Natural killer cell treated with Interleukin-12 subunit alpha and Interleukin-12 subunit beta and Interleukin-15 and Interleukin-18, amount 100 ng/mL, for 72 hours (primary cell): ENCODE data around the gene KIRREL3. TPM values are rescaled to one million over a fixed set of nuclear protein-coding genes. Genes with fewer than 3 reads are reported as not detected.

Experiments used
- ATAC-seq, 2 donors: fragments of 150-1000 bp; cut with Tn5 transposase in 1 of 2; sonication (Bioruptor Pico), chemical (Tn5 transposase) in 1 of 2; 2 replicates each; pipeline ENCODE4 v1.10.0; 2021
- DNase-seq: peaks from one replicate; pipeline ENCODE4 v3.0.0; 2022; ENCODE audit warnings: low spot score
- H3K27ac Mint-ChIP-seq, 2 donors: 1 replicate in 1 of 2; 2 replicates in 1 of 2; pipeline ENCODE4 v1.8.0; 2022; ENCODE audit warnings: mixed read lengths in 2 of 2, mild to moderate bottlenecking in 1 of 2, moderate library complexity in 1 of 2
- H3K27me3 Mint-ChIP-seq, 2 donors: 1 replicate in 1 of 2; 2 replicates in 1 of 2; pipeline ENCODE4 v1.8.0; 2022; ENCODE audit warnings: mixed read lengths in 2 of 2
- H3K36me3 Mint-ChIP-seq: one replicate; pipeline ENCODE4 v1.8.0; 2022; ENCODE audit warnings: mixed read lengths
- H3K4me1 Mint-ChIP-seq, 2 donors: 1 replicate in 1 of 2; 2 replicates in 1 of 2; pipeline ENCODE4 v1.8.0; 2022; ENCODE audit warnings: low read depth in 2 of 2, mixed read lengths in 2 of 2, mild to moderate bottlenecking in 1 of 2
- H3K4me3 Mint-ChIP-seq: one replicate; pipeline ENCODE4 v1.8.0; 2022; ENCODE audit warnings: mixed read lengths
- H3K9me3 Mint-ChIP-seq: 2 replicates; pipeline ENCODE4 v1.8.0; 2022; ENCODE audit warnings: mixed read lengths
- total RNA-seq, 2 donors: library from RNA; stranded (reverse); gene quantifications; one replicate each; pipeline ENCODE4 v1.2.3, GENCODE V29; 2022

KIRREL3 gene
- total RNA-seq, 2 donors from 2014 or later = not detected

DNA sequence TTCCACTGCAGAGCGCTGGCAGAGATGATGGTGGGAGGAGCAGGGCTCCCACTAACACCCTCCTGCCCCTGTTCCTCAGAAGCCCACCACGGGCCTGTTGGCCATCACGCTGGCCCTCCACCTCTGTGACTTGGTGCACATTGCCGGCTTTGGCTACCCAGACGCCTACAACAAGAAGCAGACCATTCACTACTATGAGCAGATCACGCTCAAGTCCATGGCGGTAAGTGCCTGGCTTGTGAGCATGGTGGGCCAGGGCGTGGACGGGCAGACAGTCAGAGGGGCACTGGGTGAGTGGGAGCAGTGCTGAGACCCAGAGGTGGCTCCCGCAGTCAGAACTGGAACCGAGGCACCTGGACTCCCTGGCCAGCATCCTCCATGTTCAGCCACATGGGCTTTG lies 587.1 kb downstream of the KIRREL3 start:
- DNase-seq (no peak), ATAC-seq (no peak)
- Mint-ChIP-seq H3K36me3 (peaks cover 6% of the 10 kb centered on the region), H3K27ac (no peak overlapping the region), H3K4me1 (peaks cover 7 to 8% of the 10 kb centered on the region in 2 donors), H3K9me3 (no peaks in the 10 kb centered on the region), H3K27me3 (no peaks in the 10 kb centered on the region), H3K4me3 (no peak overlapping the region)

- no peak overlapping the region for H3K27ac Mint-ChIP-seq
- H3K27me3 Mint-ChIP-seq = no peaks in the 10 kb centered on the region
- no peak for DNase-seq
- no peak overlapping the region for H3K4me3 Mint-ChIP-seq
- peaks cover 7 to 8% of the 10 kb centered on the region in 2 donors for H3K4me1 Mint-ChIP-seq
- ATAC-seq = no peak
- peaks cover 6% of the 10 kb centered on the region for H3K36me3 Mint-ChIP-seq
- no peaks in the 10 kb centered on the region for H3K9me3 Mint-ChIP-seq
Observed at GRCh38 chr11:126411971-126412381, 588.6 kb downstream of the KIRREL3 start.

GRCh38 chr11:126410649-126411048 lies 589.9 kb downstream of the KIRREL3 start:
- peaks cover 0 to under 1% of the 10 kb centered on the region in 2 donors for H3K4me1 Mint-ChIP-seq
- DNase-seq = no peak
- ATAC-seq = no peak

DNA sequence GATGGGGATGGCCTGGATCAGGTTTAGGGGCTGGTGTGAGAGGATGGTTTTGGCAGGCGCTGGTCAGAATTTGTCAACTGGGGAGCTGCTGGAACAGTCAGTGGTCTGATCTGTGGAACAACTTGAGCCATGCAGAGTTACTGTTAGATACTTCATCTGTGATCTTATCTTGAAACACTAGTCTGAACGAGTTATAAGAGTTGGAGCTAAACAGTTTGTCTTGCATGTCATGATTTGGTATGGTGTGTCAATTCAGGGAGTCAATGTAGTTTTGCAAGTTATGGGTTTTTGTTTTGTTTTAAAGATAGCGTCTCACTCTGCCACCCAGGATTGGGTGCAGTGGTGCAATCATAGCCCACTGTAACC lies 591.0 kb downstream of the KIRREL3 start:
- H3K27ac Mint-ChIP-seq = peak overlapping the region in 1 of 2 donors; percentile 22

More at GRCh38 chr11:126410649-126411048, 589.9 kb downstream of the KIRREL3 start:
- Mint-ChIP-seq H3K27ac (peak overlapping the region in 1 of 2 donors; percentile 8), H3K4me3 (no peak overlapping the region), H3K36me3 (peaks cover 6% of the 10 kb centered on the region), H3K9me3 (no peaks in the 10 kb centered on the region), H3K27me3 (no peaks in the 10 kb centered on the region)

GRCh38 chr11:126408901-126409619 lies 591.5 kb downstream of the KIRREL3 start:
- Mint-ChIP-seq H3K4me3 (no peak overlapping the region), H3K27me3 (no peaks in the 10 kb centered on the region), H3K27ac (peak overlapping the region in 1 of 2 donors; percentile 22), H3K4me1 (peaks cover 0 to 5% of the 10 kb centered on the region in 2 donors), H3K9me3 (no peaks in the 10 kb centered on the region), H3K36me3 (peaks cover 6% of the 10 kb centered on the region)
- ATAC-seq (no peak), DNase-seq (no peak)

More for the DNA sequence above, 591.0 kb downstream of the KIRREL3 start:
- H3K36me3 Mint-ChIP-seq = peaks cover 6% of the 10 kb centered on the region
- peaks cover 0 to 2% of the 10 kb centered on the region in 2 donors for H3K4me1 Mint-ChIP-seq
- H3K4me3 Mint-ChIP-seq = no peak overlapping the region
- H3K9me3 Mint-ChIP-seq = no peaks in the 10 kb centered on the region
- DNase-seq (no peak), ATAC-seq (no peak)
- H3K27me3 Mint-ChIP-seq = no peaks in the 10 kb centered on the region

DNA sequence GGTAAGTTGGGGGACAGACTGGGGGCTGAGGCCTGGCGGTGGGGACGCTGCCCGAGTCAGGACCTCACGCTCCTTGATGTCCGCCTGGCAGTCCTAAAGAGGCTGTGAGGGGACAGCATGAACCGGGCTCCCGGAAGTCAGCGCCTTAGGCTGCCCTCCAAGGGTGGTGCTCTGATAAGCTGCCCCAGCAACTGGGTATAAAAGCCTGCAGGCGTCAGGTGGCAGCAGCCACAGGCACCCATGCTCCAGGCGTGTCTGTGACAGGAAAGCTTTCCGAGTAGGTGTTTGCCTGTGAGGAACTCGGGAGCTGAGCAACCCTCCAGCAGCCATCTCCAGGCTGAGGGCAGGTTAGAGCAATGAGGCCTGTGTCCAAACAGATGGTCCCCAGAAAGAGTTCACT lies 592.1 kb downstream of the KIRREL3 start:
- Mint-ChIP-seq H3K27me3 (no peaks in the 10 kb centered on the region), H3K4me3 (no peak overlapping the region), H3K4me1 (peaks cover 4 to 8% of the 10 kb centered on the region in 2 donors), H3K27ac (no peak overlapping the region), H3K36me3 (peaks cover 6% of the 10 kb centered on the region), H3K9me3 (no peaks in the 10 kb centered on the region)
- no peak for DNase-seq
- no peak for ATAC-seq

- DNase-seq (no peak), ATAC-seq (peak in 1 of 2 donors; percentile 11)
- Mint-ChIP-seq H3K4me3 (no peak overlapping the region), H3K27ac (no peak overlapping the region), H3K36me3 (peaks cover 6% of the 10 kb centered on the region), H3K27me3 (no peaks in the 10 kb centered on the region), H3K4me1 (peaks cover 5 to 14% of the 10 kb centered on the region in 2 donors), H3K9me3 (no peaks in the 10 kb centered on the region)
Observed at GRCh38 chr11:126407682-126408288, 592.8 kb downstream of the KIRREL3 start.

- peaks cover 5 to 14% of the 10 kb centered on the region in 2 donors for H3K4me1 Mint-ChIP-seq
- H3K27me3 Mint-ChIP-seq = no peaks in the 10 kb centered on the region
- H3K27ac Mint-ChIP-seq = no peak overlapping the region
- no peak for DNase-seq
- ATAC-seq = no peak
- peaks cover 6% of the 10 kb centered on the region for H3K36me3 Mint-ChIP-seq
- H3K4me3 Mint-ChIP-seq = no peak overlapping the region
- H3K9me3 Mint-ChIP-seq = no peaks in the 10 kb centered on the region
Observed at GRCh38 chr11:126407101-126407521, 593.5 kb downstream of the KIRREL3 start.

DNA sequence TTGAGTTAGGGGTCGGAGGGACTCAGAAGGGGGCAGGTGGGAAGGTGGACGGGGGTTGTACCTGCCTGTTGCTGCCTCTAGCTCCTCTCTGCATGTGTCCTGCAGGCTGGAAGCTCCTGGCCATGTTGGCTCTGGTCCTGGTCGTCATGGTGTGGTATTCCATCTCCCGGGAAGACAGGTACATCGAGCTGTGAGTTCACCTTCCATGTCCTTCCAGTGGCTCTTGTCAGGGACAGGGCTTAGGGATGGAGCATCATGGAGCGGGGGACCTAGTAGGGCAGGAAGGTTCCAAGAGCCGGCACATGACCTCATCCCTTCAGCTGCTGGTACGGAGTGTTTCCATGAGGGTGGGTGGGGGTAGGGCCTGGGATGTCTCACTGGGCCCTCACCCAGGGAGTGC lies 594.2 kb downstream of the KIRREL3 start:
- DNase-seq (no peak), ATAC-seq (no peak)
- Mint-ChIP-seq H3K9me3 (no peaks in the 10 kb centered on the region), H3K4me1 (peaks cover 11 to 19% of the 10 kb centered on the region in 2 donors), H3K27ac (no peak overlapping the region), H3K36me3 (peaks cover 6% of the 10 kb centered on the region), H3K27me3 (no peaks in the 10 kb centered on the region), H3K4me3 (no peak overlapping the region)

DNA sequence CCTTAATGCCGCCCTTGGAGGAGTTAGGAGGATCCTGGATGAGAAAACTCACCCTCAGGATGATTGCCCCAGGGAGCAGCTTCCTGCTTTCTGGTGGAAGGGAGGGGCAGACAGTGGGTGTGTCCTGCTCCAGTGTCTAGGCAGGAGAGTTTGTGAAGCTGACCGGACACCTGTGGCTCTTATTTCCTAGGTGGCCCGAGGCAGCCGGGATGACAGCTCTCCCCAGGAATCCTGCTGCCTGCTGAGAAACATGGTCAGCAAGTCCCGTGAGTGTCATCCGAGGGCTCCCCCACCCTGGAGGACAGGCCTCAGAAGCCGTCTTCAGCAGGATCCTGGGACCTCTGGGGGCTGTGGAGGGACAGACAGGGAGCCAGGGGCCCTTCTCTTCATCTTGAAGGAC lies 594.7 kb downstream of the KIRREL3 start:
- Mint-ChIP-seq H3K27me3 (no peaks in the 10 kb centered on the region), H3K4me1 (peaks cover 12 to 20% of the 10 kb centered on the region in 2 donors), H3K9me3 (no peaks in the 10 kb centered on the region), H3K27ac (no peak overlapping the region), H3K4me3 (no peak overlapping the region), H3K36me3 (peaks cover 6% of the 10 kb centered on the region)
- DNase-seq (no peak), ATAC-seq (no peak)

DNA sequence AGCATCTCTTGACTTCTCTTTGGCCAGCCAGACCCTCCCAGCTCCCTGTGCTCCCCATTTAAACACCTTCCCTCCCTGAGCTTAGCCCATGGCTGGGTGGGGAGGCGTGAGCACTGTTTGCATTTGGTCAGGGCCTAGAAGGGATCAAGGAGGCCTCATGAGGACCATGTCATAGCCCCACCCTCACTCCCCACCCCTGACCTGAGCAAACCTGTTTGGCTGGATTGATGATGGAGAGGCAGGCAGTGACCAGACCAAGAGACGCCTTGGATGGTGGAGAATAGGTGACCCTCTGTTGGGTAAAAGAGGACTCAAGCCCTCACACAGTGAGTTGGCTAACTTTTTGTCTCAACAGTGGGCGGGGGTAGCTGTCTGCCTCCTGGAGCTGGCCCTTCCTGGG lies 595.2 kb downstream of the KIRREL3 start:
- no peaks in the 10 kb centered on the region for H3K27me3 Mint-ChIP-seq
- H3K4me1 Mint-ChIP-seq = peaks cover 17 to 26% of the 10 kb centered on the region in 2 donors
- H3K4me3 Mint-ChIP-seq = no peak overlapping the region
- no peak overlapping the region for H3K27ac Mint-ChIP-seq
- ATAC-seq = no peak
- H3K9me3 Mint-ChIP-seq = no peaks in the 10 kb centered on the region
- DNase-seq = no peak
- peaks cover 6% of the 10 kb centered on the region for H3K36me3 Mint-ChIP-seq

DNA sequence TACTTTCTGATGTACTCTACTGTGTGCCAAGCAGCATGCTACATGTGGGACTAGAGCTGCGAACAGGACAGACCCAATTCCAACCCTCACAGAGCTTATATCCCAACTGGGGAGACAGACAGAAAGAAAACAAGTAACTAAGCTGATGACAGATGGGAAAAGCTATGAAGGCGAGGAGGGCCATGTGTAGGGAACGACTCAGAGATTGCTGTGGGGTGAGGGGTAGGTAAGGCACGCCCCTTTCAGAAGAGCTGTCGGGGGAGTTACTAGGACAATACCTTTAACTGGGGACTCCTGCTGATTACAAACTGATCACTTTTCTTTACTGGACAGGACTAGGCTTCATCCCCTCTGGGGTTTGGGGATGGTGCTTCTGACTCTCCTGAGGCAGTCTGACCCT lies 596.2 kb downstream of the KIRREL3 start:
- H3K27ac Mint-ChIP-seq = peak overlapping the region in 1 of 2 donors; percentile 12
- H3K36me3 Mint-ChIP-seq = peaks cover 6% of the 10 kb centered on the region
- no peaks in the 10 kb centered on the region for H3K27me3 Mint-ChIP-seq
- DNase-seq = no peak
- no peak overlapping the region for H3K4me3 Mint-ChIP-seq
- H3K4me1 Mint-ChIP-seq = peaks cover 19 to 31% of the 10 kb centered on the region in 2 donors
- ATAC-seq = no peak
- no peaks in the 10 kb centered on the region for H3K9me3 Mint-ChIP-seq

- no peak for DNase-seq
- no peaks in the 10 kb centered on the region for H3K9me3 Mint-ChIP-seq
- peaks cover 19 to 31% of the 10 kb centered on the region in 2 donors for H3K4me1 Mint-ChIP-seq
- H3K27me3 Mint-ChIP-seq = no peaks in the 10 kb centered on the region
- H3K36me3 Mint-ChIP-seq = no peaks in the 10 kb centered on the region
- no peak overlapping the region for H3K4me3 Mint-ChIP-seq
- H3K27ac Mint-ChIP-seq = no peak overlapping the region
- no peak for ATAC-seq
Observed at GRCh38 chr11:126403658-126404057, 596.9 kb downstream of the KIRREL3 start.

DNA sequence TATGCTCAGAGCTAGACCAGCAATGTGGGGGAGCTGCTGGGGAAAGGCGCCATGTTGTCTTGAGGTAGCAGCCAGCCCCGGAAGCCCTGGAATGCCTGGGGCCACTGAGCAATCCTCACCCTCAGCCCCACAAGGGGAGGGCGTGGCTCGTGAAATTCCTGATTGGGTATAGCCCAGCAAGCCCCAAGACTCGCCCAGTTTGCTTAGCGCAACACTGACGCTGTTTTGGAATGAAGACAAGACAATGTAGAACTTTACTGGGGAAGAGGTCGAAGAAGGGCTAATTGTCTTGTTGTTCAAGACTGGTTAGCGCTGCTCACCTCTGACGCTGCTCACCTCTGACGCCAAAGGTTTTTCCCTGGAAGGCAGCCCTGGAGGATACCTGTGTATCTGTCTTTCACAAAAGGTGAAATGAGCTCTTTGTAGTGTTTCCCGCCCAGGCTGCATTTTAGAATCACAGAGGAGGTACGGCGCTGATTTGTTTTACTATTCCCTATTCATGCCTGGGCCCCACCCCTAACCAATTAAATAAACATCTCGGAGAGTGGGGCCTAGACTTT lies 597.5 kb downstream of the KIRREL3 start:
- DNase-seq (no peak), ATAC-seq (no peak)
- Mint-ChIP-seq H3K27ac (no peak overlapping the region), H3K4me1 (peaks cover 19 to 31% of the 10 kb centered on the region in 2 donors), H3K9me3 (no peaks in the 10 kb centered on the region), H3K4me3 (no peak overlapping the region), H3K36me3 (no peaks in the 10 kb centered on the region), H3K27me3 (no peaks in the 10 kb centered on the region)
